H1 (cell line): ENCODE measurements around the gene TSPAN3. TPM values are rescaled to one million over a fixed set of nuclear protein-coding genes. Genes with fewer than 3 reads are reported as not detected.
A peak's percentile ranks its signal among the peaks of the same experiment; 100 is the strongest.

Experiments
- CTCF ChIA-PET: fragments of 300-600 bp; sonication (Branson Sonifier 250); formaldehyde crosslinking; loops from one replicate; lab custom pipeline; 2021; ENCODE audit not compliant: partially characterized antibody; lab: Charles Lee
- POLR2A ChIA-PET: fragments of 300-600 bp; sonication (Branson Sonifier 250); formaldehyde crosslinking; loops from one replicate; lab custom pipeline; 2021; ENCODE audit warnings: inconsistent platforms; ENCODE audit not compliant: partially characterized antibody; lab: Charles Lee
- DNase-seq, 2 experiments: peaks; one replicate each; pipeline versions ENCODE4 v3.0.0 to v3.0.0-alpha.2; 2010 to 2022; ENCODE audit warnings: low spot score in 2 of 2, low read depth in 1 of 2, mixed read lengths in 1 of 2
- FAIRE-seq: peaks from 2 replicates; lab custom pipeline; 2011; peaks lifted over from hg19 to GRCh38; lab: Jason Lieb, UNC
- H2AFZ ChIP-seq: 2 replicates; pipeline ENCODE4 v1.8.1; 2012; ENCODE audit warnings: low read length, inconsistent platforms
- H2AK5ac ChIP-seq: 2 replicates; pipeline ENCODE4 v1.6.1; 2013; ENCODE audit warnings: low read depth, low read length
- H2BK120ac ChIP-seq: replicated peaks from 2 replicates; pipeline ENCODE3; 2013; ENCODE audit warnings: low read depth, low read length, inconsistent platforms
- H2BK12ac ChIP-seq: 2 replicates; pipeline ENCODE4 v1.6.1; 2013; ENCODE audit warnings: low read depth, low read length
- H2BK15ac ChIP-seq: 2 replicates; pipeline ENCODE4 v1.6.1; 2013; ENCODE audit warnings: low read length
- H2BK20ac ChIP-seq: 2 replicates; pipeline ENCODE4 v1.6.1; 2013; ENCODE audit warnings: low read length
- H2BK5ac ChIP-seq: 2 replicates; pipeline ENCODE4 v1.6.1; 2013; ENCODE audit warnings: low read depth, low read length
- H3K14ac ChIP-seq: 2 replicates; pipeline ENCODE4 v1.6.1; 2013; ENCODE audit warnings: inconsistent platforms; ENCODE audit not compliant: insufficient read length
- H3K18ac ChIP-seq: 2 replicates; pipeline ENCODE4 v1.6.1; 2013; ENCODE audit warnings: low read length; ENCODE audit errors: extremely low read depth
- H3K23ac ChIP-seq: 2 replicates; pipeline ENCODE4 v1.6.1; 2013; ENCODE audit warnings: inconsistent platforms; ENCODE audit not compliant: insufficient read length
- H3K23me2 ChIP-seq: 2 replicates; pipeline ENCODE4 v1.6.1; 2013; ENCODE audit warnings: low read depth, low read length
- H3K27ac ChIP-seq: 2 replicates; pipeline ENCODE4 v1.6.1; 2011; ENCODE audit warnings: low read depth, low read length, inconsistent platforms
- H3K27me3 ChIP-seq, 4 experiments: replicated peaks in 1 of 4; 1 replicate in 1 of 4; 2 replicates in 3 of 4; pipeline versions ENCODE4 v1.6.1 to v1.8.1; 2011 to 2013; ENCODE audit warnings: low read length in 3 of 4, mild to moderate bottlenecking in 3 of 4, inconsistent platforms in 2 of 4, mixed read lengths in 2 of 4, moderate library complexity in 1 of 4; ENCODE audit not compliant: control insufficient read depth in 3 of 4, insufficient read depth in 3 of 4; ENCODE audit errors: extremely low read depth in 1 of 4
- H3K36me3 ChIP-seq, 4 experiments: 2 replicates each; pipeline versions ENCODE4 v1.6.1 to v1.8.1; 2011 to 2013; ENCODE audit warnings: mild to moderate bottlenecking in 4 of 4, low read length in 3 of 4, moderate library complexity in 2 of 4, control low read depth in 1 of 4, inconsistent platforms in 1 of 4; ENCODE audit not compliant: insufficient read depth in 4 of 4, control insufficient read depth in 2 of 4
- H3K4ac ChIP-seq: replicated peaks from 2 replicates; pipeline ENCODE3; 2013; ENCODE audit warnings: low read length, low read depth, mixed read lengths, inconsistent platforms; ENCODE audit not compliant: insufficient read length
- H3K4me1 ChIP-seq, 4 experiments: replicated peaks in 1 of 4; 1 replicate in 1 of 4; 2 replicates in 3 of 4; pipeline versions ENCODE4 v1.6.1 to v1.8.1; 2011 to 2013; ENCODE audit warnings: low read length in 3 of 4, inconsistent platforms in 2 of 4, mixed read lengths in 1 of 4; ENCODE audit not compliant: insufficient read depth in 4 of 4, control insufficient read depth in 3 of 4
- H3K4me2 ChIP-seq, 2 experiments: 2 replicates each; pipeline versions ENCODE4 v1.6.1 to v1.8.1; 2011 to 2013; ENCODE audit warnings: low read depth in 2 of 2, low read length in 2 of 2, control low read depth in 1 of 2, inconsistent platforms in 1 of 2, mild to moderate bottlenecking in 1 of 2; ENCODE audit not compliant: insufficient read depth in 1 of 2
- H3K4me3 ChIP-seq, 4 experiments: fragments of 200-600, 300-600 bp in 1 of 4; sonication (generic), shearing (Covaris generic), sonication (Bioruptor Twin) in 1 of 4; 2 replicates each; pipeline versions ENCODE4 v1.5.1 to v1.8.1; 2011 to 2016; ENCODE audit warnings: low read length in 4 of 4, low read depth in 3 of 4, control low read depth in 2 of 4, inconsistent platforms in 2 of 4, mild to moderate bottlenecking in 2 of 4, mixed read lengths in 1 of 4, moderate library complexity in 1 of 4; ENCODE audit not compliant: insufficient read depth in 2 of 4; ENCODE audit errors: extremely low read depth in 1 of 4
- H3K56ac ChIP-seq: replicated peaks from 2 replicates; pipeline ENCODE3; 2013; ENCODE audit warnings: low read depth, mild to moderate bottlenecking, mixed read lengths, low read length, inconsistent platforms; ENCODE audit not compliant: insufficient read length
- H3K79me1 ChIP-seq: 2 replicates; pipeline ENCODE4 v1.6.1; 2013; ENCODE audit warnings: low read depth, low read length, control low read depth
- H3K79me2 ChIP-seq, 2 experiments: 2 replicates each; pipeline versions ENCODE4 v1.6.1 to v1.8.1; 2012 to 2013; ENCODE audit warnings: low read length in 2 of 2, mild to moderate bottlenecking in 2 of 2, inconsistent platforms in 1 of 2; ENCODE audit not compliant: insufficient read depth in 2 of 2, control insufficient read depth in 1 of 2
- H3K9ac ChIP-seq, 4 experiments: replicated peaks in 1 of 4; 1 replicate in 1 of 4; 2 replicates in 3 of 4; pipeline versions ENCODE4 v1.6.1 to v1.8.1; 2011 to 2013; ENCODE audit warnings: low read depth in 3 of 4, low read length in 3 of 4, control low read depth in 2 of 4, mild to moderate bottlenecking in 2 of 4, moderate library complexity in 2 of 4, inconsistent platforms in 1 of 4; ENCODE audit errors: extremely low read depth in 1 of 4
- H3K9me3 ChIP-seq, 2 experiments: 2 replicates each; pipeline versions ENCODE4 v1.6.1 to v1.8.1; 2012 to 2013; ENCODE audit warnings: mild to moderate bottlenecking in 2 of 2, moderate library complexity in 2 of 2, control low read depth in 1 of 2, inconsistent platforms in 1 of 2, low read depth in 1 of 2, low read length in 1 of 2, mixed read lengths in 1 of 2; ENCODE audit not compliant: insufficient read depth in 2 of 2
- H4K20me1 ChIP-seq, 2 experiments: replicated peaks in 1 of 2; 2 replicates each; pipeline versions ENCODE3 to v1.8.1; 2011 to 2013; ENCODE audit warnings: inconsistent platforms in 2 of 2, low read length in 2 of 2, mild to moderate bottlenecking in 1 of 2; ENCODE audit not compliant: insufficient read depth in 2 of 2, control insufficient read depth in 1 of 2
- H4K5ac ChIP-seq: 2 replicates; pipeline ENCODE4 v1.6.1; 2013; ENCODE audit warnings: low read length, low read depth, mixed read lengths, inconsistent platforms; ENCODE audit not compliant: insufficient read length
- H4K8ac ChIP-seq: 2 replicates; pipeline ENCODE4 v1.8.0; 2013; ENCODE audit warnings: mild to moderate bottlenecking, moderate library complexity, low read length, inconsistent platforms; ENCODE audit not compliant: insufficient read depth; ENCODE audit errors: extremely low read depth
- H4K91ac ChIP-seq: replicated peaks from 2 replicates; pipeline ENCODE3; 2013; ENCODE audit warnings: low read length, mixed read lengths, inconsistent platforms; ENCODE audit not compliant: insufficient read length
- JUN ChIP-seq: IDR thresholded peaks from 2 replicates; pipeline ENCODE4 v1.6.1; 2011; ENCODE audit warnings: low read depth, mild to moderate bottlenecking, improper control_type of control experiment, low read length
- SAP30 ChIP-seq: fragments of 300-600 bp; sonication (generic); IDR thresholded peaks from 2 replicates; pipeline ENCODE4 v1.7.1; 2012; ENCODE audit warnings: low read length, moderate library complexity, mild to moderate bottlenecking, inconsistent platforms; ENCODE audit not compliant: insufficient read depth, insufficient replicate concordance
- SIRT6 ChIP-seq: IDR thresholded peaks from one replicate; pipeline ENCODE4 v1.7.1; 2012; ENCODE audit warnings: low read length, inconsistent platforms
- TBP ChIP-seq: IDR thresholded peaks from 2 replicates; pipeline ENCODE4 v1.6.1; 2011; ENCODE audit warnings: low read depth, low read length, improper control_type of control experiment
- WGBS, 2 experiments: shearing (Covaris generic) in 1 of 2; methylation state at CpG; one replicate each; pipeline versions ENCODE4 v1.1.6 to v1.1.7; 2013 to 2015; ENCODE audit warnings: low lambda C conversion rate in 2 of 2, mixed read lengths in 2 of 2, inconsistent platforms in 1 of 2, low coverage in 1 of 2, missing lambda C conversion rate in 1 of 2; ENCODE audit not compliant: insufficient replicate concordance in 2 of 2, insufficient coverage in 1 of 2, insufficient read length in 1 of 2; ENCODE audit errors: extremely low coverage in 1 of 2, missing lambda C conversion rate in 1 of 2; 5-methylcytosine and 5-hydroxymethylcytosine counted together
- polyA plus RNA-seq, 7 experiments: library from polyadenylated mRNA; depleted of rRNA in 3 of 7; stranded (reverse) in 5 of 7; unstranded in 2 of 7; fragments of >200 nt in 5 of 7; fragments of 200-250 nt in 2 of 7; gene quantifications; 1 replicate in 5 of 7; 2 replicates in 1 of 7; 4 replicates in 1 of 7; pipeline versions ENCODE4 v1.2.1 to v1.2.3, GENCODE V29; 2011 to 2013; ENCODE audit warnings: missing spikeins in 2 of 7, mixed read lengths in 2 of 7
- total RNA-seq: library from RNA; stranded (reverse); fragmentation: NEBNext Ultra II Directional; extraction: Animal tissue kit (Norgen Biotek cat#: 25700); gene quantifications from 2 replicates; pipeline ENCODE4 v1.2.1, GENCODE V29; 2021

Gene TSPAN3
- total and polyA plus RNA-seq, 2 of the 8 experiments (the other 6 are each of a cell fraction or from before 2014, with no cell fraction given): 107 to 238 TPM

GRCh38 chr15:77027111-77027696 is 43.7 kb downstream of the TSPAN3 start:
- H4K91ac ChIP-seq: no peak overlapping the region
- peaks cover 4% of the 10 kb centered on the region; the same call in 1 of the 2 replicates for H3K23me2 ChIP-seq
- H3K9me3 ChIP-seq: no peaks in the 10 kb centered on the region
- H3K27ac ChIP-seq: no peak overlapping the region
- no peak overlapping the region for H3K14ac ChIP-seq
- peak overlapping the region; percentile 97 for H2BK15ac ChIP-seq
- peak overlapping the region; percentile 73 to 75; a peak in 1 of 4 replicates for H3K4me2 ChIP-seq
- no peak overlapping the region for H3K23ac ChIP-seq
- H3K36me3 ChIP-seq: no peaks in the 10 kb centered on the region
- CTCF ChIA-PET: interaction anchor here (0.9 to 5.8 kb wide), 9 partner anchors 8 to 606 kb away, joined by 3 to 77 read pairs (median 3); no protein-coding TSS in a partner anchor
- no peak overlapping the region for H3K56ac ChIP-seq
- FAIRE-seq (no peak), DNase-seq (no peak)
- H2BK20ac ChIP-seq: no peak overlapping the region
- H2BK120ac ChIP-seq: no peak overlapping the region
- no peak overlapping the region for H3K9ac ChIP-seq
- no peak overlapping the region for H3K4ac ChIP-seq
- peak overlapping the region; percentile 84; the same call in 1 of the 2 replicates for H2BK12ac ChIP-seq
- H4K20me1 ChIP-seq: no peaks in the 10 kb centered on the region
- H3K4me3 ChIP-seq: no peak overlapping the region
- no peak overlapping the region for H4K5ac ChIP-seq
- H2AK5ac ChIP-seq: 0 out of 2 replicates have a peak overlapping the region, but pooled peaks have one; percentile 65
- POLR2A ChIA-PET: no interaction called here
- no peak for TF ChIP-seq SAP30
- TF ChIP-seq TBP: no peak
- no peak for TF ChIP-seq JUN
- TF ChIP-seq SIRT6: no peak
- H2AFZ ChIP-seq: no peak overlapping the region
- no peaks in the 10 kb centered on the region for H3K79me2 ChIP-seq
- peaks cover 0 to 24% (median 8%) of the 10 kb centered on the region in 4 experiments; a peak in 5 of 7 replicates for H3K4me1 ChIP-seq
- peak overlapping the region; percentile 32; the same call in 1 of the 2 replicates for H4K8ac ChIP-seq
- peak overlapping the region; percentile 3; the same call in 1 of the 2 replicates for H2BK5ac ChIP-seq
- WGBS, 2 experiments: 91% methylated on average over 12 of the region's 12 CpGs; no CpG with 5 or more reads in 1 of the 2 experiments
- no peak overlapping the region for H3K18ac ChIP-seq
- peaks cover 0 to 7% (median 0%) of the 10 kb centered on the region in 4 experiments; a peak in 4 of 7 replicates for H3K27me3 ChIP-seq
- no peaks in the 10 kb centered on the region for H3K79me1 ChIP-seq
